GM12878 (cell line): Measurements from ENCODE around the gene GABRP. TPM values are rescaled to one million over a fixed set of nuclear protein-coding genes. Genes with fewer than 3 reads are reported as not detected.

Experiments used
- ATAC-seq: fragments of 200-7000 bp; cut with Tn5 transposase; 3 replicates; pipeline ENCODE4 v1.9.1; 2020; ENCODE audit warnings: mild to moderate bottlenecking, moderate library complexity
- BruUV-seq: library from RNA; stranded (reverse); fragments of 400-500 nt; replicated peaks from 2 replicates; lab custom pipeline; 2021; lab: Mats Ljungman, UMichigan
- CTCF ChIA-PET: fragments of 300-600 bp; sonication (Branson Sonifier 250); formaldehyde crosslinking; extraction: SDS; loops from one replicate; lab custom pipeline; 2021; ENCODE audit warnings: inconsistent platforms; lab: Yijun Ruan, JAX
- POLR2A ChIA-PET: fragments of 350-600 bp; formaldehyde crosslinking; extraction: SDS; loops from one replicate; lab custom pipeline; 2021; ENCODE audit warnings: inconsistent platforms; lab: Charles Lee
- RAD21 ChIA-PET: fragments of 300-600 bp; sonication (Branson Sonifier 250); formaldehyde crosslinking; loops from one replicate; lab custom pipeline; 2023; ENCODE audit warnings: antibody characterized with exemption; ENCODE audit not compliant: unreplicated experiment; lab: Charles Lee
- SMC1A ChIA-PET: fragments of 300-600 bp; sonication (Branson Sonifier 250); formaldehyde crosslinking; loops from one replicate; lab custom pipeline; 2023; ENCODE audit not compliant: unreplicated experiment, uncharacterized antibody; lab: Charles Lee
- DNase-seq: peaks from one replicate; pipeline ENCODE4 v3.0.0-alpha.2; 2011; ENCODE audit warnings: low read depth, low spot score
- FAIRE-seq: peaks from 3 replicates; lab custom pipeline; 2011; peaks lifted over from hg19 to GRCh38; lab: Jason Lieb, UNC
- H2AFZ ChIP-seq: 2 replicates; pipeline ENCODE4 v1.6.0; 2011; ENCODE audit warnings: low read depth, low read length, control low read depth; ENCODE audit not compliant: control insufficient read depth
- H3K27ac ChIP-seq: 2 replicates; pipeline ENCODE4 v1.5.1; 2011; ENCODE audit warnings: control low read depth; ENCODE audit not compliant: control insufficient read depth, insufficient read depth
- H3K27me3 ChIP-seq, 2 experiments: replicated peaks in 1 of 2; 2 replicates each; pipeline versions ENCODE4 v1.6.0 to v1.6.1; 2011; ENCODE audit warnings: low read length in 1 of 2; ENCODE audit not compliant: control insufficient read depth in 2 of 2, insufficient read depth in 2 of 2
- H3K36me3 ChIP-seq, 2 experiments: 2 replicates each; pipeline ENCODE4 v1.5.1; 2011; ENCODE audit warnings: low read length in 1 of 2; ENCODE audit not compliant: control insufficient read depth in 2 of 2, insufficient read depth in 2 of 2
- H3K4me1 ChIP-seq: 2 replicates; pipeline ENCODE4 v1.6.1; 2011; ENCODE audit warnings: mild to moderate bottlenecking, low read length, moderate library complexity, mixed read lengths; ENCODE audit not compliant: control insufficient read depth, insufficient read depth
- H3K4me2 ChIP-seq: 2 replicates; pipeline ENCODE4 v1.6.0; 2011; ENCODE audit warnings: control low read depth; ENCODE audit not compliant: control insufficient read depth, insufficient read depth
- H3K4me3 ChIP-seq: fragments of 200-600 bp; sonication (generic); 2 replicates; pipeline ENCODE4 v1.5.1; 2016
- H3K79me2 ChIP-seq: 2 replicates; pipeline ENCODE4 v1.6.0; 2011; ENCODE audit warnings: low read length; ENCODE audit not compliant: control insufficient read depth, insufficient read depth
- H3K9ac ChIP-seq: 2 replicates; pipeline ENCODE4 v1.8.0; 2011; ENCODE audit warnings: low read length, control low read depth, mixed read lengths; ENCODE audit not compliant: control insufficient read depth, insufficient read depth
- H3K9me3 ChIP-seq: replicated peaks from 3 replicates; pipeline ENCODE4 v1.5.1; 2011; ENCODE audit warnings: mild to moderate bottlenecking, low read length; ENCODE audit not compliant: control insufficient read depth, insufficient read depth
- H4K20me1 ChIP-seq: 2 replicates; pipeline ENCODE4 v1.6.0; 2011; ENCODE audit not compliant: control insufficient read depth, insufficient read depth
- CHD2 ChIP-seq: IDR thresholded peaks from 2 replicates; pipeline ENCODE4 v1.6.1; 2011; ENCODE audit warnings: low read depth, low read length, improper control_type of control experiment, borderline replicate concordance
- FOXM1 ChIP-seq: IDR thresholded peaks from 2 replicates; pipeline ENCODE4 v1.6.1; 2012; ENCODE audit warnings: low read depth, mild to moderate bottlenecking, inconsistent platforms, low read length, moderate library complexity
- GABPA ChIP-seq: IDR thresholded peaks from 2 replicates; pipeline ENCODE4 v1.6.1; 2014; ENCODE audit warnings: antibody characterized with exemption, low read depth, mild to moderate bottlenecking, inconsistent platforms
- HDAC6 ChIP-seq: fragments of 200-600 bp; sonication (generic); IDR thresholded peaks from one replicate; pipeline ENCODE4 v1.8.0; 2017; ENCODE audit warnings: antibody characterized with exemption; ENCODE audit not compliant: unreplicated experiment
- IRF4 ChIP-seq: IDR thresholded peaks from 2 replicates; pipeline ENCODE4 v1.6.1; 2011; ENCODE audit warnings: low read depth, low read length
- MXI1 ChIP-seq: fragments of 150-350 bp; IDR thresholded peaks from 2 replicates; pipeline ENCODE4 v1.6.1; 2011; ENCODE audit warnings: low read depth, mild to moderate bottlenecking, inconsistent platforms, low read length, improper control_type of control experiment
- MYB ChIP-seq: fragments of 150-350 bp; IDR thresholded peaks from 2 replicates; pipeline ENCODE4 v1.6.1; 2014; ENCODE audit warnings: mild to moderate bottlenecking, low read depth, low read length, borderline replicate concordance
- NFYB ChIP-seq: IDR thresholded peaks from 2 replicates; pipeline ENCODE4 v1.6.1; 2011; ENCODE audit warnings: low read depth, mild to moderate bottlenecking, low read length, improper control_type of control experiment, moderate library complexity; ENCODE audit not compliant: insufficient read depth
- RBBP5 ChIP-seq: fragments of 200-600 bp; sonication (generic); conservative IDR thresholded peaks from 2 replicates; pipeline ENCODE4 v1.6.1; 2016
- SIN3A ChIP-seq: IDR thresholded peaks from 2 replicates; pipeline ENCODE4 v1.6.1; 2012; ENCODE audit warnings: low read depth, low read length, improper control_type of control experiment
- SREBF1 ChIP-seq: IDR thresholded peaks from 2 replicates; pipeline ENCODE4 v1.6.1; 2012; ENCODE audit warnings: mild to moderate bottlenecking, low read length
- ZBED1 ChIP-seq: IDR thresholded peaks from 2 replicates; pipeline ENCODE4 v1.6.1; 2016; ENCODE audit warnings: borderline replicate concordance
- ZNF207 ChIP-seq: fragments of 450-650 bp; IDR thresholded peaks from 2 replicates; pipeline ENCODE4 v1.6.1; 2014; ENCODE audit warnings: antibody characterized with exemption, mild to moderate bottlenecking, borderline replicate concordance
- ZSCAN29 ChIP-seq: fragments of 450-650 bp; IDR thresholded peaks from 2 replicates; pipeline ENCODE4 v1.6.1; 2017; ENCODE audit warnings: mild to moderate bottlenecking, moderate library complexity
- WGBS: methylation state at CpG from one replicate; pipeline ENCODE4 v1.1.6; 2016; ENCODE audit warnings: low lambda C conversion rate; ENCODE audit not compliant: insufficient replicate concordance, insufficient coverage; ENCODE audit errors: missing lambda C conversion rate; 5-methylcytosine and 5-hydroxymethylcytosine counted together
- in situ Hi-C: fragments of 300-500 bp; cut with MboI; formaldehyde crosslinking; loops from 9 replicates; pipeline ENCODE4 v1.14.3; 2018; ENCODE audit warnings: mixed read lengths
- intact Hi-C: fragments of 100-400 bp; cut with micrococcal nuclease; formaldehyde crosslinking; loops from one replicate; pipeline ENCODE4 v1.14.2; 2022; ENCODE audit not compliant: unreplicated experiment
- polyA plus RNA-seq, 11 experiments: library from polyadenylated mRNA; depleted of rRNA in 4 of 11; unstranded in 6 of 11; stranded (reverse) in 5 of 11; fragments of >200 nt; fragmentation: Nextera tagmentation in 4 of 11; fragmentation: Illumina TruSeq in 1 of 11; extraction: Ambion mirVana in 4 of 11; extraction: Trizol in 1 of 11; gene quantifications; 1 replicate in 1 of 11; 2 replicates in 10 of 11; pipeline versions ENCODE4 v1.2.1 to v1.2.3, GENCODE V29; 2011 to 2016; ENCODE audit warnings: inconsistent platforms in 2 of 11, missing spikeins in 2 of 11, low read depth in 1 of 11
- total RNA-seq, 4 experiments: library from RNA; depleted of rRNA in 3 of 4; stranded (reverse); fragments of >200 nt in 3 of 4; fragmentation: Illumina TruSeq in 1 of 4; extraction: Trizol in 1 of 4; gene quantifications; 2 replicates each; pipeline versions ENCODE4 v1.2.1 to v1.2.3, GENCODE V29; 2013 to 2021
- TF ChIP-seq, protein P1 (sequence below): fragments of 150-350 bp; IDR thresholded peaks from 2 replicates; pipeline ENCODE4 v1.6.1; 2016; ENCODE audit warnings: low read depth, low read length

Gene GABRP
- total and polyA plus RNA-seq, 10 of the 15 experiments (the other 5 are each of a cell fraction or from before 2014, with no cell fraction given), result 0.04 TPM; not detected in 9

DNA sequence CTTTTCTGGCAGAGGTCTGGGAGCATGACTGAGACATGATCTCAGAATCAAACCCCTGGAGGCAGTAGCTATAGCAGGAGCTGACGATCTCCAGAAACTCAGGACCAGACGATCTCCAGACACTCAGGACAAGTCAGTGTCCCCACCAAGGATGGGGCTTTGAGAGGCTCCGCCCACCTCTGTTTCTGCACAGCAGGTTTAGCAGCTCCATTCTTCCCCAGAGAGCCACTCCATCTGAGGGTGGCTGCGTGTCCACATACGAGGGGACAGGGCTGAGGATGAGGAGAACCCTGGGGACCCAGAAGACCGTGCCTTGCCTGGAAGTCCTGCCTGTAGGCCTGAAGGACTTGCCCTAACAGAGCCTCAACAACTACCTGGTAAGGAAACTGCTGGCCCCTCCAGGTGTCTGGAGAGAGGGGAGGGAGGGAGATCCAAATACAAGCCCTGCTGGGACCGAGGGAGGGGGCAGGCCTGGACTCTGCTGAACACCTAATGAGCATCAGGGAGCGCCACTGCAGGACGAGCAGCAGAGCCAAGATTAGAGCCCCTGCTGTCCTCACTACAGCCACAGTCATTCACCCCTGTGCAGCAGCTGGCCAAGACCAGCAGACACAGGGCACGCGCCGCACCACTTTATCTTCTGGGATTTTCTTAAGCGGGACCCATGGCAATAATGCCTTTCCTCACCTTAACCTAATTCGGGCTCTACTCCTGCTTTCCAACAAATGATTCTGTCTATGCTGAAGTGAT, at the start of gene GABRP (continued):
- TF ChIP-seq FOXM1 (no peak), GABPA (no peak), SREBF1 (no peak)

GRCh38 chr5:170736966-170737365, 46.6 kb upstream of the GABRP start:
- BruUV-seq, result no TSS peak
- no peaks in the 10 kb centered on the region for H4K20me1 ChIP-seq
- intact Hi-C loops (no loop called here), in situ Hi-C loops (no loop called here)
- ChIA-PET CTCF (no interaction called here), RAD21 (no interaction called here), SMC1A (no interaction called here), POLR2A (no interaction called here)
- FAIRE-seq, result no peak
- H3K4me3 ChIP-seq, result no peak overlapping the region
- ATAC-seq, result no peak
- no peak overlapping the region for H3K27ac ChIP-seq
- TF ChIP-seq ZBED1, result no peak
- TF ChIP-seq, all 136 proteins: peak for 0
- Histone ChIP-seq H3K9me3 (no peaks in the 10 kb centered on the region; the same call in 2 of the 3 replicates), H3K4me1 (no peaks in the 10 kb centered on the region), H3K4me2 (no peak overlapping the region), H3K9ac (no peak overlapping the region), H3K36me3 (no peaks in the 10 kb centered on the region), H3K79me2 (no peaks in the 10 kb centered on the region), H2AFZ (no peak overlapping the region), H3K27me3 (no peaks in the 10 kb centered on the region; a peak in 1 of 4 replicates)
- 19% methylated on average over 3 of the region's 3 CpGs for WGBS
- no peak for DNase-seq

DNA sequence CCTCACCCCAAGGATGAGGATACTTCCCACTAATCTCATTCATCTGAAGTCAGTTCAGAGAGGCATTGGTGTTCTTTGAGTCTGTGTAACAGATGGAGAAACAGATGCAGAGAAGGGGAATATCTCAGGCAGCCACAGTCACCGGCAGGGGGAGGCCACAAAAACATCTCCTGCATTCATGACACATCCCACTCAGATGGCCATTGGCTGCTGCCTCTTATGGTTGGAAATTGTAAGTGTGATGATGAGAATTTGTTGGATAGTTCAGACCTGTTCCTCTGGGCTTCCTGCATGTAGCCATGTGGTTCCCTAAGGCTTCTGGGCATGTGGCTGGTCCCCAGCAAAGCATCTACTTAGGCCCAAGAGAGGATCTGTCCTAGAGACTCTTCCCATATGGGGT, 45.9 kb upstream of the GABRP start:
- Histone ChIP-seq H3K27me3 (no peaks in the 10 kb centered on the region; a peak in 1 of 4 replicates), H3K4me3 (no peak overlapping the region), H4K20me1 (no peaks in the 10 kb centered on the region), H3K36me3 (no peaks in the 10 kb centered on the region), H2AFZ (no peak overlapping the region), H3K79me2 (no peaks in the 10 kb centered on the region), H3K9me3 (no peaks in the 10 kb centered on the region; the same call in 2 of the 3 replicates), H3K27ac (no peak overlapping the region), H3K4me1 (no peaks in the 10 kb centered on the region), H3K9ac (no peak overlapping the region), H3K4me2 (no peak overlapping the region)
- ChIA-PET POLR2A (no interaction called here), CTCF (no interaction called here), RAD21 (no interaction called here), SMC1A (no interaction called here)
- no peak for FAIRE-seq
- DNase-seq, result no peak
- BruUV-seq, result no TSS peak
- TF ChIP-seq MXI1 (no peak), ZSCAN29 (no peak), NFYB (no peak), IRF4 (no peak), ZNF207 (no peak), MYB (no peak), CHD2 (no peak), HDAC6 (no peak), RBBP5 (no peak), SIN3A (no peak)
- TF ChIP-seq, protein P1, sequence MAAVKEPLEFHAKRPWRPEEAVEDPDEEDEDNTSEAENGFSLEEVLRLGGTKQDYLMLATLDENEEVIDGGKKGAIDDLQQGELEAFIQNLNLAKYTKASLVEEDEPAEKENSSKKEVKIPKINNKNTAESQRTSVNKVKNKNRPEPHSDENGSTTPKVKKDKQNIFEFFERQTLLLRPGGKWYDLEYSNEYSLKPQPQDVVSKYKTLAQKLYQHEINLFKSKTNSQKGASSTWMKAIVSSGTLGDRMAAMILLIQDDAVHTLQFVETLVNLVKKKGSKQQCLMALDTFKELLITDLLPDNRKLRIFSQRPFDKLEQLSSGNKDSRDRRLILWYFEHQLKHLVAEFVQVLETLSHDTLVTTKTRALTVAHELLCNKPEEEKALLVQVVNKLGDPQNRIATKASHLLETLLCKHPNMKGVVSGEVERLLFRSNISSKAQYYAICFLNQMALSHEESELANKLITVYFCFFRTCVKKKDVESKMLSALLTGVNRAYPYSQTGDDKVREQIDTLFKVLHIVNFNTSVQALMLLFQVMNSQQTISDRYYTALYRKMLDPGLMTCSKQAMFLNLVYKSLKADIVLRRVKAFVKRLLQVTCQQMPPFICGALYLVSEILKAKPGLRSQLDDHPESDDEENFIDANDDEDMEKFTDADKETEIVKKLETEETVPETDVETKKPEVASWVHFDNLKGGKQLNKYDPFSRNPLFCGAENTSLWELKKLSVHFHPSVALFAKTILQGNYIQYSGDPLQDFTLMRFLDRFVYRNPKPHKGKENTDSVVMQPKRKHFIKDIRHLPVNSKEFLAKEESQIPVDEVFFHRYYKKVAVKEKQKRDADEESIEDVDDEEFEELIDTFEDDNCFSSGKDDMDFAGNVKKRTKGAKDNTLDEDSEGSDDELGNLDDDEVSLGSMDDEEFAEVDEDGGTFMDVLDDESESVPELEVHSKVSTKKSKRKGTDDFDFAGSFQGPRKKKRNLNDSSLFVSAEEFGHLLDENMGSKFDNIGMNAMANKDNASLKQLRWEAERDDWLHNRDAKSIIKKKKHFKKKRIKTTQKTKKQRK, result no peak
- in situ Hi-C loops (no loop called here), intact Hi-C loops (no loop called here)
- WGBS, result 0% methylated on average over 1 of the region's 1 CpG
- no peak for ATAC-seq
